ENCODE data around the gene F7. TPM values are rescaled to one million over a fixed set of nuclear protein-coding genes. Genes with fewer than 3 reads are reported as not detected.

The F7 gene
- total RNA-seq, 4 donors from 2014 or later, result 0.69 TPM; not detected in 3

DNA sequence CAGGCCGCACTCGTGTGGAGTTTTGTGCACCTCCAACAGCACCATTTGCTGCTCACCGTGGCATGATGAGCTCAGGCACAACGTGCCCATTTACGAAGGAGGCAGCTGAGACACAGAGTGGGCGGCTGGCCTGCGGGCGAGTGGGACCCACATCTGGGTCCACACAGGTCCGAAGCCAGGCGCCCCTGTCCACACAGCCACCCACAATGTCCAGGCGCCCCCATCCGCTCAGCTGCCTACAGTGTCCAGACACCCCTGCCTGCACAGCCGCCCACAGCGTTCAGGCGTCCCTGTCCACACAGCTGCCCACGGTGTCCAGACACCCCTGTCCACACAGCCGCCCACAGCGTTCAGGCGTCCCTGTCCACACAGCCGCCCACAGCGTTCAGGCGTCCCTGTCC, 42.5 kb upstream of the F7 start:
- H3K27ac ChIP-seq, result no peak overlapping the region
- no peak overlapping the region for H3K4me3 ChIP-seq
- no peaks in the 10 kb centered on the region for H3K9me3 ChIP-seq
- H3K27me3 ChIP-seq, result no peaks in the 10 kb centered on the region
- H3K4me1 ChIP-seq, result no peaks in the 10 kb centered on the region
- TF ChIP-seq CTCF (IDR thresholded peaks at IDR 0.05), result no peak
- no peak for TF ChIP-seq POLR2A (IDR thresholded peaks at IDR 0.05)
- no peak for DNase-seq
- intact Hi-C loops (cut with DNase I; ENCODE audit: low total_unique reads), result no loop called here
- no peaks in the 10 kb centered on the region for H3K36me3 ChIP-seq

DNA sequence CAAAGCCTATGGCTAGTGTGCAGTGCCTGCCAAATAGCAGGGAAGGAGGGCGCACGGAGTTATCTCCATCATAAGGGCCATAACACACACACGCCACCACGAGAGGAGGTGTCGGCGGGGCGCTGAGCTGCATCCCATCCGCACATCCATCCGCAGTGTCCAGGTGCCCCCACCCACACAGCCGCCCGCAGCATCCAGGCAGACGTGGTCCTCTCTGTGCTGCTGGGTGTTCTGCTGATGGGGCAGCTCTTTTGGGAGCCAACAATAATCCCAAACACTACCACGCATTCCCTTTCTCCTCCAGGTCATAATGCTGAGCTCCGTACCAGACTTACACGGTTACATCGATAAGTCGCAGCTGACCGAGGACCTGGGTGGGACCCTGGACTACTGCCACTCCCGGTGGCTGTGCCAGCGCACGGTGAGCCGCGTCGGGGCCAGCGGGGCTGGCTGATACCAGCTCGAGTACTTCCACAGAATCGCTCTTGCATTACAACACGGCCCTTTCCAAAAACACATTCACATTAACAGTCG, 41.5 kb upstream of the F7 start:
- H3K36me3 ChIP-seq, result no peaks in the 10 kb centered on the region
- no peaks in the 10 kb centered on the region for H3K9me3 ChIP-seq
- H3K27me3 ChIP-seq, result no peaks in the 10 kb centered on the region
- no peaks in the 10 kb centered on the region for H3K4me1 ChIP-seq
- intact Hi-C loops (cut with DNase I; ENCODE audit: low total_unique reads), result no loop called here
- no peak for TF ChIP-seq POLR2A (IDR thresholded peaks at IDR 0.05)
- TF ChIP-seq CTCF (IDR thresholded peaks at IDR 0.05), result no peak
- H3K27ac ChIP-seq, result no peak overlapping the region
- no peak for DNase-seq
- H3K4me3 ChIP-seq, result no peak overlapping the region

- Histone ChIP-seq H3K4me3 (no peak overlapping the region), H3K27ac (no peak overlapping the region)
These were observed 40.8 kb upstream of the F7 start for GRCh38 chr13:113064534-113065405.

DNA sequence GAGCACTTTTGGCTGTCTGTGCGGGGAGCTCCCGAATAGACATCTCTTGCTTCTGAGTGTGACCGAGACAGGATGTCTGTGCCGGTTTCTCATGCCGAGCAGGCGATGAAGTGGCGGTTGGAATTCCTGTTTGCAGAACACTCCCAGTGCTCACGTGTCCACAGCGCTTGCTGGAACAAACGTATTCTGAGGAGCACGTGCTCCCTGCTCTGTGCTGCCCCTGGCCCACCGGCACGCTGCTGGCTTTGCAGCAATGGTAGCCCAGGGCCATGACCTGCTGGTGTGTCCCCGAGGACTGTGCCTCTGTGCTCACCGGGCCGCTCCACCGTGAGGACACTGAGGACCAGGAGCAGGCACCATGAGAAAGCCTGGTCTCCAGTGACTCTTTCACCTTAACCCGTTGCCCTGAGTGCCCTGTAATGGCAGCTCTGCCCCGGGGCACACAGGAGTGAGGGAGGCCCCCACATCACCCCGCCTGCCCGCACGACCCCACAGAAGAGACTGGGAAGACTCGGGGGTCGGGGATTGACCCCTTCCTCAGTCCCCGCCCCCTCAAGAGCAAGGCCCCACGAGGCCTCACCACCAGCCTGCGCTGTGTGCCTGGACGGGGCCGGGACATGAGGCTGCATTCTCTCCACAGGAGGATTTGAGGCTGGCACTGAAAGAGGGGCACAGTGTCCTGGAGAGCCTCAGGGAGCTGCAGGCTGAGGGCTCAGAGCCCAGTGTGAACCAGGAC, 40.0 kb upstream of the F7 start:
- Histone ChIP-seq H3K9me3 (no peaks in the 10 kb centered on the region), H3K4me1 (no peaks in the 10 kb centered on the region), H3K27me3 (no peaks in the 10 kb centered on the region), H3K4me3 (no peak overlapping the region), H3K27ac (no peak overlapping the region), H3K36me3 (no peaks in the 10 kb centered on the region)
- intact Hi-C loops (cut with DNase I; ENCODE audit: low total_unique reads), result no loop called here
- TF ChIP-seq POLR2A (IDR thresholded peaks at IDR 0.05), result no peak
- TF ChIP-seq CTCF (IDR thresholded peaks at IDR 0.05), result no peak
- no peak for DNase-seq

More at GRCh38 chr13:113064534-113065405, 40.8 kb upstream of the F7 start:
- TF ChIP-seq POLR2A (IDR thresholded peaks at IDR 0.05) (no peak), CTCF (IDR thresholded peaks at IDR 0.05) (no peak)
- Histone ChIP-seq H3K9me3 (no peaks in the 10 kb centered on the region), H3K4me1 (no peaks in the 10 kb centered on the region), H3K27me3 (no peaks in the 10 kb centered on the region), H3K36me3 (no peaks in the 10 kb centered on the region)
- intact Hi-C loops (cut with DNase I; ENCODE audit: low total_unique reads), result no loop called here
- DNase-seq, result no peak

DNA sequence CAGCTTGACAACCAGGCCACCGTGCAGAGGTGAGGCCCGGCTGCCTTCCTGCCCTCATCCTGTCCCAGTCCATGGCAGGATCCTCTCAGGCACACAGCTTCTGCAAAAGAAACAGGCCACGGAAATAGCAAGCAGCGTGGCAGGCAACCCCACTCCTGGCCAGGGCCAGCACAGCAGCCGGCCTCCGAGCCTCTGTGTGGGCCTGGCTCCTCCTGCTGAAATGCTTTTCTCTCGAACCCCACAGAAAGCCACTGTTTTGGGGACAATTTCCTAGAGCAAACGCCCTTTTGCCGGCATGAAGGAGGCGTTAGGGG, 39.5 kb upstream of the F7 start:
- H3K27ac ChIP-seq, result no peak overlapping the region
- H3K4me1 ChIP-seq, result no peaks in the 10 kb centered on the region
- H3K4me3 ChIP-seq, result no peak overlapping the region
- DNase-seq, result no peak
- H3K36me3 ChIP-seq, result no peaks in the 10 kb centered on the region
- H3K27me3 ChIP-seq, result no peaks in the 10 kb centered on the region
- no peaks in the 10 kb centered on the region for H3K9me3 ChIP-seq
- TF ChIP-seq CTCF (IDR thresholded peaks at IDR 0.05) (no peak), POLR2A (IDR thresholded peaks at IDR 0.05) (no peak)
- intact Hi-C loops (cut with DNase I; ENCODE audit: low total_unique reads), result no loop called here
